Activated CD4-positive, alpha-beta T cell treated with anti-CD3 and anti-CD28 coated beads, Interleukin-2, amount 50 U/mL, for 24 hours (primary cell): ENCODE data around the gene HSPA12A.

Experiments used
- DNase-seq, 2 donors: peaks; one replicate each; pipeline ENCODE4 v3.0.0-alpha.2; 2020; ENCODE audit warnings: low read depth in 1 of 2, low spot score in 1 of 2

Gene HSPA12A

DNA sequence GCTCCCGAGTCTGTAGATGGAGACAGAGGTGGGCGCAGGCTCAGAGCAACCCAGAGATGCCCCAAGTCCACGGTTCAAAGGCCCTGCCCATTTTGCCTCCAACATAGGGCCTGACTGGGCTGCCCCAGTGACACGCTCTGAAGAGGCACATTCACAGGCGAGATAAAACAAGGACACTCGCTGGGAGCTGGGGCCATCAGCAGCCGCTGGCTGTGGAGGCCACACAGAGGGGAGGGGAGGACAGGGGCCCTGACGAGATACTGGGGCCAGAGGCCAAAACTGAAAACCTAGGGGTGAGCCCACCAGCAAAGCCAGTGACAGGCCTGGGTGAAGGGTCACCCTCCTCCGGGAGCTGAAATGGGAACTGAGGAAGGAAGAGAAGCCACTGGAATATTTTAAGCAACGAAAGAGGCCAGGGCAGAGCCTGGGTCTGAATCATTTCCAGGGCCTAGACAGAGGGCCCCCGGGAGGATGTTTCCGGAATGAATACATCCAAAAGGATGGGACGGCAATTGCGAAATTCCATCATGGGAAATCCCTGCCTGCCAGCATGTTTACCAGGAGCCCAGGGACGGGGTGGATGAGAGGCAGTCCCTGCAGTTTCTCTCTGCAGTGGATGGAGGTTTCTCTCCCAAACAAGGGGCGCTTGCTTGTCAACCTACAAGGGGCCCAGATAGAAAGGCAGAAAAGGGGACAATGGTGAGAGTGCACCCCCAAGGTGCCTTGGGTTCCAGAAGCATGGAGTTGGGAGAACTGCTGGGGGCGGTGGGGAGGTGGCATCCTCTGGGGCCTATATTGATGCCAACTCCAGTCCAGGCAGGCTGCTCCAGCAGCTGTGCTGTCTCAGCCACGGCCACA lies 29.0 kb upstream of the HSPA12A start:
- DNase-seq: no peak

GRCh38 chr10:116770281-116770680 lies 27.9 kb upstream of the HSPA12A start:
- no peak for DNase-seq

DNA sequence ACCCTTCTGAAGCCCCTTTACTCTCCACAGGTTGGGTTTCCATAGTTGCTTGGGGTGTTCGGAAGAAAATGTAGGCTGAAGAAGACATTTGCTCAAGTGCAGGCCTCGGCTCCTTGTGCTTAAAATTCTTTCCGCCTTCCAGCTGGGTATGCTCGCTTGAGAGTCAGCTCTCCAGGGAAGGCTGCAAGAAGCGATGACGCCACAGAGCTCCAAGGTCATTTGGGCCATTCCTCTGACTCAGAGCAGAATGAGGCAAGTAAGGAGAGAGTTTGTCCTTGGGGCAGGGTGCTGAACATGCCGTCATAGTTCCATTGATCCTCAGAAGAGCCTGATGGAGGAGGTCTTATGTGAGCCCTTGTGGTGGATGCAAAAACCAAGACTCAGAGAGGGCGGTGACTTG lies 27.4 kb upstream of the HSPA12A start:
- DNase-seq: no peak

GRCh38 chr10:116769368-116769767 lies 27.0 kb upstream of the HSPA12A start:
- no peak for DNase-seq

GRCh38 chr10:116768786-116769185 lies 26.4 kb upstream of the HSPA12A start:
- DNase-seq: no peak

GRCh38 chr10:116766837-116767634 lies 24.7 kb upstream of the HSPA12A start:
- no peak for DNase-seq

- no peak for DNase-seq
Measured at GRCh38 chr10:116766241-116766827, 24.0 kb upstream of the HSPA12A start.

- no peak for DNase-seq
Measured at GRCh38 chr10:116765648-116766081, 23.3 kb upstream of the HSPA12A start.

DNA sequence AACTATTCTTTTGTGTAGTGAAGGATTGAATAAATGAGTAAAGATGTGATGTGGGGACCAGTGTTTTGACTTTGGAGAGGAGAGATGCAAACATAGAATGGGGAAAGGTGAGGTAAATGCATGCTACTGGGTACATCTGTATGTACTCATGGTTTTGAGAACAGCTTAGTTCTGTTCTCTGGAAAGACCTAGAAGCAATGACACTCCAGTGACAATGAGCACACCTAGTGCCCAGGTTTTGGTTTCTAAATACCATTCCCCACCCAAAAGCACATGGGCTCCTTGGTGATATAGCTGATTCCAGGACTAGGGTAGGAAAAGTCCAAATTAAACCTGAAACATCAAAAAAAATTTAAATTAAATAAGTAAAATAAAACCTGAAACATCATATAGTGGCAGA lies 22.6 kb upstream of the HSPA12A start:
- DNase-seq: no peak

DNA sequence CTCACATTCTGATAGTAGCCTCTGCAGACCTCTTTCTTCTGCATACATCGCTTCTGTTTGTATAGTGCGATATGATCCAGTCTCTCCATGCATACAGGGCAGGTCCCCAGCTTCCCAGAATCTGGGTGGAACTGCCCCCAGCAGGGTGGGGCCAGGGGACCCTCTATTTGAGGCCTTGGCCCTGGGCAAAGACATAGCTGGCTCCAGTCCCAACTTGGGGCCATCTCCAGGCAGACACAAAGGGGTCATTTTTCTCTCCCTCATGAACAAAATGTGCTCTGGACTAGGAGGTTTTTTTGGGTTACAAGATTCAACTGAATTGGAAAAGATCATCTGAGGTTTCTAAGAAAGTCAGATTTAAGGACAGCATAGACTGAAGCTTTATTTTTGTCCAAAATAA lies 21.1 kb upstream of the HSPA12A start:
- DNase-seq: no peak

- no peak for DNase-seq
Measured at GRCh38 chr10:116761883-116762282, 19.5 kb upstream of the HSPA12A start.

DNA sequence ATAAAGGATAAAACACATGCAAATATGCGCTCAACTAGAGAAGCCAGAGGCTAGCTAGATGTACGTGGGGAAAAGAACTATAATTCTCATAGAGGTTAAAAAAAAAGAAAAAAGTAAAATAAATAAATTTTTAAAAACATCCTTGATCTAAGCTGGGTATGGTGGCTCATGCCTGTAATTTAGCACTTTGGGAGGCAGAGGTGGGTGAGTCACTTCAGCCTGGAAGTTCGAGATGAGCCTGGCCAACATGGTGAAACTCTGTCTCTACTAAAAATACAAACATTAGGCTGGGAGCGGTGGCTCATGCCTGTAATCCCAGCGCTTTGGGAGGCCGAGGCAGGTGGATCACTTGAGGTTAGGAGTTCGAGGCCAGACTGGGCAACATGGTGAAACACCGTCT lies 18.6 kb upstream of the HSPA12A start:
- no peak for DNase-seq

- no peak for DNase-seq
Measured at GRCh38 chr10:116757246-116757645, 14.9 kb upstream of the HSPA12A start.

DNA sequence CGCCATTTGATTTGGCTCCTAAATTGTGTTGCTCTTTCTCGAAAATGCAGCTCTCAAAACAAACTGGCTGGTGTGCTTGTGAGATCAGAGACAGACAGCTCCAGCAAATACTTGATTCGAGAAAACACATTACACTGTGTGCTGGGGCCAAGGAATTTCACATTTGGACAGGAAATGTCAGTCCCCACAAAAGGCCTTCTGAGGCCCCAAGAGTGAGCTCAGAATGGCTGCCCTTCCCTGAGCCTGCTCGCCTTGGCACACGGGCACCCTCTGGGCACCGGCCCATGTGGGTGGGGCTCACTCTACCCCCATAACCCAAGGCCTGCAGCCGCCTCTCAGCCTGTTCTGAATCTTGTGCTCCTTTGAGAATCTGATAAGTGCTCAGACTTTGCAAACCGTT lies 13.9 kb upstream of the HSPA12A start:
- DNase-seq: no peak

DNA sequence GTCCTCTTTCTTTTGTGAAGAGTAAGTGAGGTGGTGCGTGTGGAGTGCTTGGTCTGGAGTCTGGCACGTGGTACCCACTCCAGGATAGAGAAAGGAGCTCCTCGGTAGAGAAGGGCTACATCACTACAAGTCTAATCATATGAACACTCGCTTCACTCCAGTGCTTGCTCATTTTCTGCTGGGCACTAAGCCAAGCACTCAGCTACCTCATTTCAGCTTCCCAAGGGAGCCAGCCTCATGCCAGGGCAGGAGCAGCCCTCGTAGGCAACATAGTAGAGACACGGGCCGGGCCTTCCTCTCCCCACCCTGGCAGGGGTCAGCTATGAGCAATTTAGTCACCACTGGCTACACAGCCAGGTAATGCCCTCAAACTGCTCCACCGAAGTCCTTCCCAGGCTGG lies 11.4 kb upstream of the HSPA12A start:
- DNase-seq: no peak

GRCh38 chr10:116752969-116753665 lies 10.8 kb upstream of the HSPA12A start:
- DNase-seq: no peak

DNA sequence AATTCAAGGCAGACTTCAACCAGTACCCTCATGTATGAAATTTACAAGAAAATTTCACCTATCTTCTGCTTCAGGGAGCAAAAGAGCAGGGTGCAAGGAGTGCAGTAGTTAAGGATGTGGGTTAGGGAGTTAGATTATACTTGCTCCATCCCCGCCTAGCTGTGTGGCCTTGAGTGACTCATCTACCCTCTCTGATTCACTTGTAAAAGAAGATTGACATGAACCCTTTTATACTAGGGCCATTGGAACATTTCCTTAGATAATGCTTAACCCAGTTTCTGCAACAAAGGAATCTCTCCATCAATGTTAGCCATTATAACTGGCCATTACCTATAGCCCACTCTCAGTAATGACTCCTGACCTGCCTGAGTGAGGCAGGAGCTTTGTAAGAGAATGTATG lies 10.2 kb upstream of the HSPA12A start:
- no peak for DNase-seq

GRCh38 chr10:116748471-116748870 lies 6.1 kb upstream of the HSPA12A start:
- no peak for DNase-seq

DNA sequence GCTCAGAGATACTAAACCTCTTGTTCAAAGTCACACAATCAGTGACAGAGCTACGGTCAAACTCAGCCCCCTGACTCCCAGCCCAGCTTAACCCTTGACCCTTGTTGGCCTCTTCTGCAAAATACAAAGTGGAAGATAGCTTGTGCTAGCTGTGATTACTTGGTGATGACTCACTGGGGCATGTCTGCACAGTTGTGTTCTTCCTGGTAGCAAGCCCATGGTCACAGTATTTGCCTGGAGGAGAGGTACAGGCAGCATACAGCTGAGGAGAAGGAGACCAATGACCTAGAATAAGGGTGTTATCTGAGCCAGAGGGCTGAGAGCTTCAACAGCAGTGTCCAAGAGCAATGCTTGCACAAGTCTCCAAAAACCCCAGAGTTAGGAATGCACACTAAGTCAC lies 5.7 kb upstream of the HSPA12A start:
- DNase-seq: no peak

GRCh38 chr10:116747325-116747724 lies 5.0 kb upstream of the HSPA12A start:
- DNase-seq: no peak

GRCh38 chr10:116744885-116745284 lies 2.5 kb upstream of the HSPA12A start:
- no peak for DNase-seq
